GM12864 (cell line): ENCODE data around the gene CUTA.

ENCODE experiments used
- DNase-seq: peaks from one replicate; pipeline ENCODE4 v3.0.0-alpha.2; 2011; ENCODE audit warnings: low read depth
- H3K4me3 ChIP-seq: 2 replicates; pipeline ENCODE4 v1.5.1; 2011; ENCODE audit warnings: mild to moderate bottlenecking, low read depth, low read length, control low read depth
- CTCF ChIP-seq: IDR thresholded peaks from 2 replicates; pipeline ENCODE4 v1.5.1; 2011; ENCODE audit warnings: low read depth, mild to moderate bottlenecking, moderate library complexity, low read length, control low read depth, inconsistent platforms; ENCODE audit errors: missing control alignments

The CUTA gene

GRCh38 chr6:33416386-33417127, 1.4 kb downstream of the CUTA start:
- DNase-seq: peak; percentile 60
- H3K4me3 ChIP-seq: peak overlapping the region; percentile 64
- TF ChIP-seq CTCF: no peak

- no peak for DNase-seq
- no peak for TF ChIP-seq CTCF
- H3K4me3 ChIP-seq: peak overlapping the region; percentile 64
Observed at GRCh38 chr6:33415831-33416230, 2.1 kb downstream of the CUTA start.

- no peak overlapping the region; the same call in 1 of the 2 replicates for H3K4me3 ChIP-seq
Observed at GRCh38 chr6:33414592-33415271, 3.2 kb downstream of the CUTA start.

GRCh38 chr6:33413241-33414120, 4.4 kb downstream of the CUTA start:
- no peak overlapping the region for H3K4me3 ChIP-seq
- no peak for TF ChIP-seq CTCF

More at GRCh38 chr6:33414592-33415271, 3.2 kb downstream of the CUTA start:
- TF ChIP-seq CTCF: peak; percentile 62
- DNase-seq: no peak

GRCh38 chr6:33412140-33413009, 5.5 kb downstream of the CUTA start:
- H3K4me3 ChIP-seq: no peak overlapping the region
- TF ChIP-seq CTCF: no peak

More at GRCh38 chr6:33413241-33414120, 4.4 kb downstream of the CUTA start:
- no peak for DNase-seq

GRCh38 chr6:33411632-33412005, 6.3 kb downstream of the CUTA start:
- TF ChIP-seq CTCF: no peak
- peak overlapping the region; percentile 70 for H3K4me3 ChIP-seq
- no peak for DNase-seq

More at GRCh38 chr6:33412140-33413009, 5.5 kb downstream of the CUTA start:
- DNase-seq: no peak
